Choroid plexus epithelial cell (primary cell): Measurements from ENCODE around the gene MYO15A.

Experiments
- DNase-seq: peaks from one replicate; pipeline ENCODE4 v3.0.0-alpha.2; 2010; ENCODE audit warnings: low read depth
- H3K4me3 ChIP-seq: 2 replicates; pipeline ENCODE4 v1.5.1; 2011; ENCODE audit warnings: low read depth, mild to moderate bottlenecking, control low read depth, low read length, moderate library complexity
- CTCF ChIP-seq: conservative IDR thresholded peaks from 2 replicates; pipeline ENCODE4 v1.5.1; 2011; ENCODE audit warnings: low read depth, mild to moderate bottlenecking, control low read depth, inconsistent platforms, low read length, moderate library complexity

Gene MYO15A

GRCh38 chr17:18187226-18187625, 78.7 kb downstream of the MYO15A start:
- TF ChIP-seq CTCF: no peak
- DNase-seq: no peak
- H3K4me3 ChIP-seq: peak overlapping the region; percentile 87

- DNase-seq: peak; percentile 33
- no peak for TF ChIP-seq CTCF
- peak overlapping the region; percentile 87 for H3K4me3 ChIP-seq
Measured at GRCh38 chr17:18187821-18188761, 79.5 kb downstream of the MYO15A start.

GRCh38 chr17:18190628-18191235, 82.2 kb downstream of the MYO15A start:
- H3K4me3 ChIP-seq: no peak overlapping the region
- DNase-seq: no peak
- no peak for TF ChIP-seq CTCF

GRCh38 chr17:18191236-18191667, 82.7 kb downstream of the MYO15A start:
- no peak for TF ChIP-seq CTCF
- peak; percentile 33 for DNase-seq
- no peak overlapping the region for H3K4me3 ChIP-seq

GRCh38 chr17:18191967-18192366, 83.4 kb downstream of the MYO15A start:
- peak; percentile 57 for TF ChIP-seq CTCF
- no peak overlapping the region for H3K4me3 ChIP-seq
- no peak for DNase-seq

GRCh38 chr17:18194394-18194793, 85.8 kb downstream of the MYO15A start:
- no peak for DNase-seq
- TF ChIP-seq CTCF: no peak
- no peak overlapping the region for H3K4me3 ChIP-seq
